ENCODE results near the gene MIAT. TPM values are rescaled to one million over a fixed set of nuclear protein-coding genes. Genes with fewer than 3 reads are reported as not detected.

MIAT gene
- total RNA-seq, 1 donor from 2014 or later = 7.0 TPM

DNA sequence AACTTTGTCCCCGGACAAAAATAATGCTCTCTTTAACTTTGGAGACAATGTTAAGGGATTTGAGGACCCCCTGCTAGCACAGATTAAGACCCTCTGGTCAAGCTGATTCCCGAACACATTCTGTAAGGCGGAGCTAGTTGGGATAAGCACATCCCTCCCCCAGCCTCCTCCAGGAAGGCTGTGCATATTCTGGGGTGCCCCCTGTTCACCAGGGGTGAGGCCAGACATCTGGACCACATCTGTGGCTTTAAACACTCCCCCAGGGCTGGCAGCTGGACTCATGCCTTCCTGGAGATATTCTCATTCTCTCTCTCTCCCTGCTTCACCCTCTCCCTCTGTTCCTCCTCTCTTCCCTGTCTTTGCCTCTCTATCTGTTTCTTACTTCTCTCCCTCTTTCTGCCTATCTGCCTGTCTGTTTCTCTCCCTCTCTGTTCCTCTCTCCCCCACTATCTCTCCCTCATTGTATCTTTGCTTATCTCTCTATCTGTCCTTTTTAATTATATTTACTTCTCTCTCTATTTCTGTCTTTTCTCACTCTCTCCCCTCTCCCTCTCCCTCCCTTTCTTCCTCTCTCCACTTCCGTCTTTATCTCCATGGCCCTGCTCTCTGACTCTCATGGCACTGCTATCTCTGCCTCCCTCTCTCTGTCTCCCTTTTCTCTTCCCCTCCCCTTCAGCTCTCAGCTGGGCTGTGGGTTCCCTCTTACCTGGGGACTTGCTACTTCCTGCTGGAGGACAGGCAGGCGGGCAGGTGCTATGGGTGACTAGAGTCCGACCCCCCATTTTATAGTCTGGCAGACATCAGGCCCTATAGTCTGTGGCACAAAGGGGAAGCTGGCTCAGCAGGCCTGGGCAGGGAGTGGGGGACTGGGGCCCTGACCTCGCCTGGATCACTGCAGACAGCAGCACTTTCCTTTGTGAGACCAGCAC is 39.9 kb upstream of the MIAT start, which contains the start of gene CRYBB1:
CRYBB1 (minus strand) TSS at position 757 of the 929 bp plus-strand sequence. CDS start 1,708 bp downstream, outside the sequence.
- peaks cover 14% of the 10 kb centered on the region for H3K4me1 Mint-ChIP-seq
- no peak for DNase-seq (ENCODE audit: low spot score in 2 of 2, unreplicated experiment in 2 of 2)
- H3K27me3 Mint-ChIP-seq (ENCODE audit: low read depth) = peaks cover 38% of the 10 kb centered on the region
- H3K36me3 Mint-ChIP-seq = no peaks in the 10 kb centered on the region
- TF ChIP-seq, protein P1, sequence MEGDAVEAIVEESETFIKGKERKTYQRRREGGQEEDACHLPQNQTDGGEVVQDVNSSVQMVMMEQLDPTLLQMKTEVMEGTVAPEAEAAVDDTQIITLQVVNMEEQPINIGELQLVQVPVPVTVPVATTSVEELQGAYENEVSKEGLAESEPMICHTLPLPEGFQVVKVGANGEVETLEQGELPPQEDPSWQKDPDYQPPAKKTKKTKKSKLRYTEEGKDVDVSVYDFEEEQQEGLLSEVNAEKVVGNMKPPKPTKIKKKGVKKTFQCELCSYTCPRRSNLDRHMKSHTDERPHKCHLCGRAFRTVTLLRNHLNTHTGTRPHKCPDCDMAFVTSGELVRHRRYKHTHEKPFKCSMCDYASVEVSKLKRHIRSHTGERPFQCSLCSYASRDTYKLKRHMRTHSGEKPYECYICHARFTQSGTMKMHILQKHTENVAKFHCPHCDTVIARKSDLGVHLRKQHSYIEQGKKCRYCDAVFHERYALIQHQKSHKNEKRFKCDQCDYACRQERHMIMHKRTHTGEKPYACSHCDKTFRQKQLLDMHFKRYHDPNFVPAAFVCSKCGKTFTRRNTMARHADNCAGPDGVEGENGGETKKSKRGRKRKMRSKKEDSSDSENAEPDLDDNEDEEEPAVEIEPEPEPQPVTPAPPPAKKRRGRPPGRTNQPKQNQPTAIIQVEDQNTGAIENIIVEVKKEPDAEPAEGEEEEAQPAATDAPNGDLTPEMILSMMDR (IDR thresholded peaks at IDR 0.05; ENCODE audit: unreplicated experiment) = no peak
- H3K9me3 Mint-ChIP-seq = no peaks in the 10 kb centered on the region
- H3K4me3 Mint-ChIP-seq = no peak within 1 kb of the TSS
- H3K27ac Mint-ChIP-seq = peak within 1 kb of the TSS; percentile 57

DNA sequence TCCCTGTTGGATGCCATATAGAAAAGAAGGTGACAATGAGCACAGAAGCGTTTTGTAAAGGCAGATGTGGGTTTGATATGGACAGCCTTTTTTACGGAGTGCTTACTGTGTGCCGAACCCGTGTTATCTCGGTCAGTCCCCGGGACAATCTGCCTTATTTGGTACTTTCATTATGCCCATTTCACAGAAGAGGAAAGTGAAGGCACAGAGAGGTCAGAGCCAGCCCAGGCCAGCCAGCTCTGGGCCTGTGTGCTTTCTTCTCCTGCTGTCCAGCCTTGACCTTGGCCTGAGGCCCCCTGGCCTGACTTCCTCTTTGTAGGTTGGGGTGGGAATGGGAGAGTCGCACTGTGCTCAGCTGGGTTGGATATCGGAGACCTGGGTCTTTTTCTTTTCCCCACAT is 38.9 kb upstream of the MIAT start:
- no peak overlapping the region for H3K4me3 Mint-ChIP-seq
- H3K9me3 Mint-ChIP-seq = no peaks in the 10 kb centered on the region
- peaks cover 32% of the 10 kb centered on the region for H3K27me3 Mint-ChIP-seq (ENCODE audit: low read depth)
- no peak for DNase-seq (ENCODE audit: low spot score in 2 of 2, unreplicated experiment in 2 of 2)
- no peak overlapping the region for H3K27ac Mint-ChIP-seq
- H3K36me3 Mint-ChIP-seq = no peaks in the 10 kb centered on the region
- H3K4me1 Mint-ChIP-seq = peaks cover 14% of the 10 kb centered on the region
- TF ChIP-seq, protein P1 (IDR thresholded peaks at IDR 0.05; ENCODE audit: unreplicated experiment) = no peak

DNA sequence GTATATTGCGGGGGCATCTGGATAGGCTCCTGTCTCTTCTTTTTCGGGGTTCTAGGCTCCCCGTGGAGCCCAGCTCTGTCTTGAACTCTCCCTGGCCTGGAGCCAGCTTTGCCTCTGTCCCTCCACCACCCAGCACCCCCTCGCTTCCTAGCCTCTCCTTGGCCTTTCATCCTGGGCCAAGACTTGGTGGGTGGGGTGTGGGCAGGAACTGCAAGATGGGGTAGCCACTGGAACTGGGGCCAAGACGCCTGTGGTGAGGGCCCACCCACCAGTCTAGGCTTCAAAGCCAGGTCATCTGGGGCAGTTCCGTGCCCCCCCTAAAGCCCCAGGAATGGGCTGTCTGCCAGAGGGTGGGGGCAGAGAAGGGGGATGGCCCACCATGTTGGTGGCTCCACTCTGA is 37.9 kb upstream of the MIAT start:
- TF ChIP-seq, protein P1 (IDR thresholded peaks at IDR 0.05; ENCODE audit: unreplicated experiment) = no peak
- no peak for DNase-seq (ENCODE audit: low spot score in 2 of 2, unreplicated experiment in 2 of 2)
- H3K27me3 Mint-ChIP-seq (ENCODE audit: low read depth) = peaks cover 22% of the 10 kb centered on the region
- H3K36me3 Mint-ChIP-seq = no peaks in the 10 kb centered on the region
- H3K4me3 Mint-ChIP-seq = no peak overlapping the region
- no peak overlapping the region for H3K27ac Mint-ChIP-seq
- H3K4me1 Mint-ChIP-seq = peaks cover 7% of the 10 kb centered on the region
- no peaks in the 10 kb centered on the region for H3K9me3 Mint-ChIP-seq

DNA sequence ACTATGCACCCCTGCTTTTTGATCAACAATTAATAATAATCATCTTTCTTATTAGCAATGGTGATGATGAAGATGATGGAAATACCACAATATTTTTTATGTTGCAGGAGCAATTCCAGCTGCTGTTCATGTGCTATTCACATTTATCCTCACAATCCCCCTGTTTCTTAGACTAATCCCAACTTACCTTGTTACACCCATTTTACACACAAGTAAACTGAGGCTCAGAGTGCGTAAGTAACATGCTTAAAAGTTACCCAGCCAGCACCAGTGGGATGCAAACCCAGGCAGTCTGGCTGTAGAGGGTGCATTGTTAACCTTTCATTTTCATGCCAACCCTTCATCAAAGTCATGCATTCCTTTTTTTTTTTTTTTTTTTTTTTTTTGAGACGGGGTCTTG is 37.2 kb upstream of the MIAT start:
- H3K27me3 Mint-ChIP-seq (ENCODE audit: low read depth) = peaks cover 17% of the 10 kb centered on the region
- H3K36me3 Mint-ChIP-seq = no peaks in the 10 kb centered on the region
- no peak for DNase-seq (ENCODE audit: low spot score in 2 of 2, unreplicated experiment in 2 of 2)
- peaks cover 7% of the 10 kb centered on the region for H3K4me1 Mint-ChIP-seq
- no peak overlapping the region for H3K4me3 Mint-ChIP-seq
- H3K27ac Mint-ChIP-seq = no peak overlapping the region
- TF ChIP-seq, protein P1 (IDR thresholded peaks at IDR 0.05; ENCODE audit: unreplicated experiment) = no peak
- no peaks in the 10 kb centered on the region for H3K9me3 Mint-ChIP-seq

DNA sequence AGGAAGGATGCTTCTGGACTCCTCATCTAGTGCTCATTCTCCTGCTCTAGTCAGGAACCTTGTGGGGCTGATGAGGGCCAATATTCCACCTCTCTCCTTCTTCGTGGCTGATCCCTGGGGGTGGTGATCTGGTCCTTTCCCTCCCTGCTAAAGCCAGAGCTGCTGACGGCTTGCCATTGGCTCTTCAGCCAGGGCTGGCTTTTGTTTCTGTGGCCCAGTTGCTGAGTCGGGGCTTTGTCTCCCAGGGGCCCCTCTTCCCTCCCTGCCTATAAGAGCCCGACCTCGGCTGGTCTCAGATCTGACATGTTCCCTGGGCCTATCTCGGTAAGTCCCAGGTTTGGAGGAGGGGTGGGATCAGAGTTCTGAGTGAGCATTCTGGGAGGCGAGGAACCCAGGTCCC is 35.7 kb upstream of the MIAT start, which contains the start of gene CRYBA4:
CRYBA4 (plus strand) TSS at position 301 of the 400 bp plus-strand sequence. CDS start 634 bp downstream, outside the sequence.
- H3K36me3 Mint-ChIP-seq = no peaks in the 10 kb centered on the region
- peaks cover 7% of the 10 kb centered on the region for H3K27me3 Mint-ChIP-seq (ENCODE audit: low read depth)
- H3K4me1 Mint-ChIP-seq = peaks cover 7% of the 10 kb centered on the region
- H3K9me3 Mint-ChIP-seq = no peaks in the 10 kb centered on the region
- H3K27ac Mint-ChIP-seq = no peak within 1 kb of the TSS
- H3K4me3 Mint-ChIP-seq = no peak within 1 kb of the TSS
- TF ChIP-seq, protein P1 (IDR thresholded peaks at IDR 0.05; ENCODE audit: unreplicated experiment) = no peak
- DNase-seq (ENCODE audit: low spot score in 2 of 2, unreplicated experiment in 2 of 2) = no peak

All from mesothelial cell of epicardium (in vitro differentiated cells).